GM12873 (cell line): ENCODE measurements around the gene STOM.

Source experiments
- CTCF ChIP-seq: IDR thresholded peaks from 2 replicates; pipeline ENCODE4 v1.5.1; 2012; ENCODE audit warnings: low read depth, mild to moderate bottlenecking, moderate library complexity, low read length, control low read depth; ENCODE audit not compliant: insufficient read depth; ENCODE audit errors: missing control alignments

The STOM gene

GRCh38 chr9:121395558-121395957 lies 25.5 kb upstream of the STOM start:
- no peak for TF ChIP-seq CTCF

GRCh38 chr9:121394292-121394691 lies 24.2 kb upstream of the STOM start:
- no peak for TF ChIP-seq CTCF

GRCh38 chr9:121393318-121393717 lies 23.3 kb upstream of the STOM start:
- no peak for TF ChIP-seq CTCF

GRCh38 chr9:121390372-121390771 lies 20.3 kb upstream of the STOM start:
- TF ChIP-seq CTCF = no peak

GRCh38 chr9:121388140-121388905 lies 18.3 kb upstream of the STOM start:
- TF ChIP-seq CTCF = no peak

GRCh38 chr9:121386442-121387175 lies 16.6 kb upstream of the STOM start:
- no peak for TF ChIP-seq CTCF

- no peak for TF ChIP-seq CTCF
These were observed 13.7 kb upstream of the STOM start for GRCh38 chr9:121383715-121384114.
